ENCODE data around the gene TMEM108.

GRCh38 chr3:133157716-133158115 is 119.5 kb downstream of the TMEM108 start:
- TF ChIP-seq CTCF (IDR thresholded peaks at IDR 0.05; ENCODE audit: low read depth, low read length), result no peak
- no peak for TF ChIP-seq POLR2A (IDR thresholded peaks at IDR 0.05; ENCODE audit: extremely low read depth, insufficient read length)

Measured in NB4 (cell line).